SK-MEL-5 (cell line): ENCODE measurements around the gene C20orf141. TPM values are rescaled to one million over a fixed set of nuclear protein-coding genes. Genes with fewer than 3 reads are reported as not detected.

Experiments
- DNase-seq: peaks from one replicate; pipeline ENCODE4 v3.0.0-alpha.2; 2016; ENCODE audit warnings: low read depth, low spot score
- in situ Hi-C: cut with HindIII; loops from 2 replicates; pipeline ENCODE4 v1.10.0; 2016; ENCODE audit warnings: low sequenced_read_pairs, high pct_unique_total_duplicates, low pct_unique_long_range_greater_than_20kb
- total RNA-seq: library from RNA; depleted of rRNA; stranded (reverse); fragments of >200 nt; shearing (Covaris generic); gene quantifications from 2 replicates; pipeline ENCODE4 v1.2.3, GENCODE V29; 2014

The C20orf141 gene
- total RNA-seq, 1 experiment from 2014 or later, result not detected

- DNase-seq, result no peak
- in situ Hi-C loops, result no loop called here
Observed at GRCh38 chr20:2837221-2837960, 22.6 kb downstream of the C20orf141 start.

GRCh38 chr20:2838170-2838797 lies 23.5 kb downstream of the C20orf141 start:
- in situ Hi-C loops, result no loop called here
- DNase-seq, result no peak

GRCh38 chr20:2838847-2839671 lies 24.3 kb downstream of the C20orf141 start:
- DNase-seq, result no peak
- in situ Hi-C loops, result no loop called here

- in situ Hi-C loops, result no loop called here
- no peak for DNase-seq
Observed at GRCh38 chr20:2839732-2840137, 24.9 kb downstream of the C20orf141 start.

- in situ Hi-C loops, result no loop called here
- DNase-seq, result peak; percentile 87
Observed at GRCh38 chr20:2840138-2840966, 25.6 kb downstream of the C20orf141 start, which contains the start of the genes PCED1A and VPS16. Gene PCED1A, minus strand, starts transcription at chr20:2840655. Its CDS starts 743 bp downstream, at chr20:2839912. Gene VPS16, plus strand, starts transcription at chr20:2840745. Its CDS starts 30 bp downstream, at chr20:2840775.

GRCh38 chr20:2840967-2841531 lies 26.3 kb downstream of the C20orf141 start:
- peak; percentile 44 for DNase-seq
- in situ Hi-C loops, result no loop called here

GRCh38 chr20:2845607-2846006 lies 30.8 kb downstream of the C20orf141 start:
- DNase-seq, result no peak
- in situ Hi-C loops, result no loop called here

- no peak for DNase-seq
- in situ Hi-C loops, result no loop called here
Observed at GRCh38 chr20:2846698-2847097, 31.9 kb downstream of the C20orf141 start.

- DNase-seq, result no peak
- in situ Hi-C loops, result no loop called here
Observed at GRCh38 chr20:2847802-2848201, 33.0 kb downstream of the C20orf141 start.

GRCh38 chr20:2849529-2849928 lies 34.7 kb downstream of the C20orf141 start:
- DNase-seq, result no peak
- in situ Hi-C loops, result no loop called here

GRCh38 chr20:2851086-2851485 lies 36.3 kb downstream of the C20orf141 start:
- DNase-seq, result no peak
- in situ Hi-C loops, result no loop called here

- in situ Hi-C loops, result no loop called here
- no peak for DNase-seq
Observed at GRCh38 chr20:2858591-2858990, 43.8 kb downstream of the C20orf141 start.

GRCh38 chr20:2859330-2860121 lies 44.7 kb downstream of the C20orf141 start:
- no peak for DNase-seq
- in situ Hi-C loops, result no loop called here

GRCh38 chr20:2864626-2865025 lies 49.8 kb downstream of the C20orf141 start:
- DNase-seq, result no peak
- in situ Hi-C loops, result no loop called here

- in situ Hi-C loops, result no loop called here
- no peak for DNase-seq
Observed at GRCh38 chr20:2865101-2865500, 50.3 kb downstream of the C20orf141 start.
